GM21825 (cell line): ENCODE results near the gene ZMYM3.

Experiments
- ATAC-seq: cut with Tn5 transposase; IDR thresholded peaks from one replicate; pipeline ENCODE4 v1.9.1; 2021; ENCODE audit warnings: mild to moderate bottlenecking, moderate library complexity; ENCODE audit not compliant: unreplicated experiment

ZMYM3 gene

GRCh38 chrX:71253253-71254091, 468 bp downstream of the ZMYM3 start:
- ATAC-seq: no peak

DNA sequence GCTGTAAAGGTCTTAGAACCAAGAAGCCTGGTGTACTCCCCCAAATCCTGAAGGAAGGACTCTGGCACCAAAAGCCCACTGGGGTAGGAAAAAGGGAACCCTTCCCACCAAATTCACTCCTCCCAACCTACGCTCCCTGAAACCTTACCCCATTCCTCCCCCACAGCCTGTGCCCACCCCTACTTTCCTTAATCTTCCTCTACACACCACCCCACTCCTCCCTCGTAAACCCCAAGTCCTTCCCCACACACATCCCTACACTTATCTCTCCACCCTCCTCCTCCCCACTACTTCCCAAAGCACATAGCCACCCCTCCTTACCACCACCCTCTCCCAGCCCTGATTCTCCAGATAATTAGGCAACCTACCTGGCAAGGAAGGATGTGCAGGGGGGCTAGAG, 1.7 kb downstream of the ZMYM3 start:
- no peak for ATAC-seq

- ATAC-seq: no peak
Observed at GRCh38 chrX:71251466-71251973, 2.4 kb downstream of the ZMYM3 start.

DNA sequence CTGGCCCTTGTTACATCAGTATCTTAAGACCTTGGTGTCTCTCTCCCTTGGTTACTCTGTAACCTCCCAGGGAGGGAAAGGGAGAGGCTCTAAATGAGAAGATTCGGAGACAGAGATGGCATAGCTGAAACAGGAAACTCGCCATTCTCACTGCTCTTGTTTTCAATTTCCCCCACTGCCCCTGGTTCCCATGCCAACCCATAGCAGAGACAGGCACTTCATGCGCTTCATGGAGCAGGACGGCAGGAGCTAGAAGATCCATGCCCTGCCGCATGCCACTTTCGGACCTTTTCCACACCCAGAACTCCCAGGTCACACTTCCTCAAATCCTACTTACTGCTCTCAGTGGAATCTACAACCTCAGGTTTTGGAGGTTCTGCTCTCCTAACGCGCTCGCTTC, 3.1 kb downstream of the ZMYM3 start:
- ATAC-seq: no peak

- ATAC-seq: no peak
Observed at GRCh38 chrX:71245159-71245558, 8.8 kb downstream of the ZMYM3 start.

- ATAC-seq: no peak
Observed at GRCh38 chrX:71244359-71245128, 9.4 kb downstream of the ZMYM3 start.

GRCh38 chrX:71241301-71241700, 12.6 kb downstream of the ZMYM3 start:
- no peak for ATAC-seq

GRCh38 chrX:71239781-71240180, 14.2 kb downstream of the ZMYM3 start:
- no peak for ATAC-seq

DNA sequence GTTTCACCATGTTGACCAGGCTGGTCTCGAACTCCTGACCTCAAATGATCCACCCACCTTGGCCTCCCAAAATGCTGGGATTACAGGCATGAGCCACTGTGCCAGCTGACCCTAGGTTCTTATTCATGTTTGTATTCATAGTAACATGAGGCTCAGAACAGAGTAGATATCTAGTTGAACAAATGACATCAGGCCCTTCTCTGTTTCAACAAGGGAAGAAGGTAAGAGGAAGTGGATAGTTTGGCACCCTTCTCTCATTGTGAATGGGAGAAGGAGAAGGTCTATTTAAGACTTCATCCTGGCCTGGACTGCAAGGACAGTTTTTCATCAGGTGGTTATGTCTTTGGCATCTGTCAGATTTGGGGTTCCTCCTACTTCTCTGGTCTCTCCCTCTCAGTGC, 17.1 kb downstream of the ZMYM3 start:
- ATAC-seq: no peak

DNA sequence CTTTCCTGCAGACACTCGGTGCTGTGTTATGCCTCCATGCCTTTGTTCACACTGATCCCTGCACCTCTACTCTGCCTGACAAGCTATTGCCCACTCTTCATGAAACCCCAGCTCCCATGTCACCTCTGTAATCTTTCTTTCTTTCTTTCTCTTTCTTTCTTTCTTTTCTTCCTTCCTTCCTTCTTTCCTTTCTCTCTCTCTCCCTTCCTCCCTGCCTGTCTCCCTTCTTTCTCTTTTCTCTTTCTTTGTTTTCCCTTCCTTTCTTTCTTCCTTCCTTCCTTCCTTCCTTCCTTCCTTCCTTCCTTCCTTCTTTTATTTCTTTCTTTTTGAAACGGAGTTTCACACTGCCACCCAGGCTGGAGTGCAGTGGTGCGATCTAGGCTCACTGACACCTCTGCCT, 18.5 kb downstream of the ZMYM3 start:
- ATAC-seq: no peak

DNA sequence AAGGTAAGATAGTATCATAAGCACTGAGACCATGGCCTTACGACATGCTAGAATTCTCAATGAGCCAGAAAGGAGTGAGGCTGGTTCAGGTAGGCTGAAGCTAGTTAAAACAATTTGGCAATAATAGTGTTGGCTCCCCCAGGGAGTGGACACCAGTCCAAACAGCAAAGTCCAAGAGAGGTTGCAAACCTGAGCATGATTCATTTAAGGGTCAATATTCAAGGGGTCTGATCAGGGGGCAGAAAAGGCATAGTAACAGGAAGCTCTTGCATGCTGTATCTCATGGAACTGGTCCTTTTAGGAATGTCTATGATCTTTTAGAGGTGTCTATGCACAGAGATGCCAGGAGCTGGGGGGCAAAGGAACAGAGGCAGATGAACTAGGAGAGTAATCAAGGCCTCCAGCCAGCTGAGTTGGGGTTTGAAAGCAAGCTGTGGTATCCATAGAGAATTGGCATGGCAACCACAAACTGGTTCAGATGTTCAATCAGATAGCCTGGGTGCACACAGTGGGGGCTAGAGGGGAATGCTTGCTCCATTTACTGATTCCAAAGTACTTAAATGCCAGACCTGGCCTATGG, 25.8 kb downstream of the ZMYM3 start:
- no peak for ATAC-seq

DNA sequence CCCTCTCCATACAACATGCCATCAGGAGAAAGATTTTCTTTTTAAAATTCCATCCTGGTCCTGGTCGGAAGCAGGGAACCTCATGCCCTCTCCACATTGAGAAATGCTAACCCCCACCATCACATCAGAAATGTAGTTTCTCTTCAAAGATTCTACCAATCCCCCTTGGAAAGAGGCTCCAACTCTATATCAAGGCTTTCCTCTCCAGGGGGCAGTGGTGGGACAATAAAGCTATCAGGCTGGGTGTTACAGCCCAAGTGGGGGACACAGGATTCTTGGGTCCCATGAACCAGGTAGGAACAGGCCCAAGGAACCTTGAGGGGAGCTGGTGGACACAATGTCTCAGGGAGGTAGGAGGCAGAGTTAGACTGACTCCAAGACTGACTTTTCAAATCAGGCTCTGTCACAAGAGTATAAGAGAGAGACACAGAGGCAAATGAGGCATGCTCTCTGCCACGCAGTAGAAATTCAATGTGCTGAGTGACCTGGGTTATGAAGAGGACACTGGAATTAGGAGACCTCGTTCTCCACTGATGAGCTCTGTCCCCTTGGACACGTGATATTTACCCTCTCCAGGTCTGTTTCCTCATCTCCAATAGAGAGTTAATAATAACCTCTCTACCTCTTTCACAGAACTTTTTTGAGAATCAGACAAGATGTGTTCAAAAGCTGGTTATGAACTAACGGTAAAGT, 26.4 kb downstream of the ZMYM3 start:
- no peak for ATAC-seq

DNA sequence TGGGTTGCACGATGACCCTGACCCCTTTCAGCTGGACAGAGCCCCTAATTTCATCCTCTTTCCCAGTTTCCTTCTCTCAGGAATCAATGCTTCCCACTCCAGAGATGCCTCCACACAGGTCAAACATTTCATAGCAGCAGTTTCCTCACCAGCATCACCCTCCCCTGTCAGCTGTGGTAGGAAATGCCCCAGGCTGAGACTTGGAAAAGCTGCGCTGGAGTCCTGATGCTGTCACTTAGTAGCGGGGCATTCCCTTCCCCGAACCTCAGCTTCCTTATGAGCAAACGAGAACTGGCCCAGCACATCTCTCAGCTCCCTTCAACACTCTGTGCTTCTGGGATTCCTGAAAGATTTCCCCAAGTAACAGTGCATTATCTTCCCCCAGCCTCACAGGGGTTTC, 28.3 kb downstream of the ZMYM3 start:
- ATAC-seq: no peak

GRCh38 chrX:71225009-71225408, 28.9 kb downstream of the ZMYM3 start:
- ATAC-seq: no peak

GRCh38 chrX:71224098-71224708, 29.7 kb downstream of the ZMYM3 start:
- no peak for ATAC-seq

DNA sequence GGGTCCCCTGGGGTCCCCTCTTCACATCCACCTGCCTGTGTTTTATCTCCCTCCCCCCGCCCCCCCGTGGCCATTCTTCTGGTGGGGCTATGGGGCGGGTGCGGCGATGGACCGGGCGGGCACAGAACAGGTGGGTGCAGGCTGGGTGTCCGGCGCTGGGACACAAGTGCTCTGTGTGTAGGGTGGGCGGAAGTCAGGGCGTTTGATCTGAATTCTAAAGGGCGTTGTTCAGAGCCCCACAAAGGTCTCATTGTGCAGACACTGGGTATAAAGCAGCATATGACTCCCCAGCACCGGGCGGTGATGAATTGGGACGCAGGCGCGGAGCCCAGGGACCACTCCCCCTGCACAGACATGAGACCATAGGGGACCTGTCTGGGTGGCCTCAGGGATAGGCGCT, 31.0 kb downstream of the ZMYM3 start, which contains the start of gene GJB1:
TSS of gene GJB1 (plus strand) at position 296 of the 400 bp plus-strand sequence. CDS start 484 bp downstream, outside the sequence.
- ATAC-seq: no peak

- no peak for ATAC-seq
Observed at GRCh38 chrX:71221145-71221544, 32.8 kb downstream of the ZMYM3 start.

- no peak for ATAC-seq
Observed at GRCh38 chrX:71217298-71217697, 36.6 kb downstream of the ZMYM3 start.

DNA sequence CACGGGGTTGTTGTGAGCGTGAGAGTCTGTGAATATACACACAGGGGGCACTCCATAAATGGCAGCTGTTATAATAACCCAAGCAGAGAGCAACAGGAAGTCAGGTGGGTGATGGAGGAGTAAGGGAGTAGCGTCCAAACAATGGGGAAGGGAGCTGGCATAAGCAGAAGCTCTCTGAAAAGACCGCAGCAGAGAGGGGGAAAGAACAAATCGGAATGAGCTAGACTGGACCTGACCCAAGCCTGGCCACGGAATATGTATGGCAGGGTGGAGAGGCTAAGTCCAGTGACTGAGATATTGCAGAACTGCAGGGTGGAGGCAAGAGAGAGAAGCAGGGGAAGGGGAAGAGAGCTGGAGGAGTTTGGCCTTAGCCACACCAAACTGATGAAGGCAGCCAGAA, 37.5 kb downstream of the ZMYM3 start:
- ATAC-seq: no peak

DNA sequence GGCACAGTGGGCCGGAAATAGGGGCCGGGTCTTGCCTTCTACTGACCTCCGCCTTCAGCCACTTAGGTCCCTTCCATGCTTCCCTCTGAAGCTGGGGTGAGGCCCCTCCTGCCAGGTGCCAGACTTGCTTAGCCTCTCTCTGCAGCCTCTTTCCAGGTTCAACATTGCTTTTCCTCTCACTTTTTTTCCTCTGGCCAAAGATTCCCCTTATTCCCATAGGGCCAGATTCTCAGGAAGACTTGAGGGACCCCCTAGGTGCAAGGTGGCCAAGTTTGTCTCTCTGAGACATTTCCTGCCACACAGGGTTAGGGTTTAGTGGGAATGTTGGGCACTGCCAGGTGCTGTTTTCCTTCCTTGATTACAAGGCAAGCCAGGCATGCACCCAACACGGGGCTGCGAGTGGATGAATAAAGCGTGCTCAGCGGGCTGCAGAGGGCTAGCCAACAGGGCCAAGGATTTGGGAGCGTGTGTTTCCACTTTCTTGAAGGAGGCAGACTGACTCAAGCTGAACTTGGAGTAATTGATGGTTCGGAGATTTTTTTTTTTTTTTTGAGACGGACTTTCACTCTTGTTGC, 38.5 kb downstream of the ZMYM3 start:
- ATAC-seq: no peak
